BLaER1 treated with 17β-estradiol and CSF1 and Interleukin-3, amounts not matched to agents 10 nM and 100 nM (cell line): ENCODE measurements around the gene PTPN5.

Experiments used
- H3K27ac ChIP-seq, 11 experiments: shearing (Covaris generic); formaldehyde crosslinking; 2 replicates each; pipeline ENCODE4 v1.8.1; 2022
- H3K27me3 ChIP-seq, 11 experiments: shearing (Covaris generic); formaldehyde crosslinking; 2 replicates each; pipeline ENCODE4 v1.8.1; 2022
- H3K36me3 ChIP-seq, 11 experiments: shearing (Covaris generic); formaldehyde crosslinking; 2 replicates each; pipeline ENCODE4 v1.8.1; 2022
- H3K4me1 ChIP-seq, 10 experiments: shearing (Covaris generic); formaldehyde crosslinking; 2 replicates each; pipeline ENCODE4 v1.8.1; 2022
- H3K4me2 ChIP-seq, 11 experiments: shearing (Covaris generic); formaldehyde crosslinking; 2 replicates each; pipeline ENCODE4 v1.8.1; 2022
- H3K4me3 ChIP-seq, 10 experiments: shearing (Covaris generic); formaldehyde crosslinking; 2 replicates each; pipeline ENCODE4 v1.8.1; 2022
- H3K9ac ChIP-seq, 11 experiments: shearing (Covaris generic); formaldehyde crosslinking; 2 replicates each; pipeline ENCODE4 v1.8.1; 2022
- H3K9me3 ChIP-seq, 11 experiments: shearing (Covaris generic); formaldehyde crosslinking; replicated peaks in 1 of 11; 2 replicates each; pipeline ENCODE4 v1.8.1; 2022
- H4K20me1 ChIP-seq, 11 experiments: shearing (Covaris generic); formaldehyde crosslinking; 2 replicates each; pipeline ENCODE4 v1.8.1; 2022
- Cebpa-rat ChIP-seq, 11 experiments: shearing (Covaris generic); IDR thresholded peaks; 2 replicates each; pipeline ENCODE4 v1.8.1; 2022

Gene PTPN5

DNA sequence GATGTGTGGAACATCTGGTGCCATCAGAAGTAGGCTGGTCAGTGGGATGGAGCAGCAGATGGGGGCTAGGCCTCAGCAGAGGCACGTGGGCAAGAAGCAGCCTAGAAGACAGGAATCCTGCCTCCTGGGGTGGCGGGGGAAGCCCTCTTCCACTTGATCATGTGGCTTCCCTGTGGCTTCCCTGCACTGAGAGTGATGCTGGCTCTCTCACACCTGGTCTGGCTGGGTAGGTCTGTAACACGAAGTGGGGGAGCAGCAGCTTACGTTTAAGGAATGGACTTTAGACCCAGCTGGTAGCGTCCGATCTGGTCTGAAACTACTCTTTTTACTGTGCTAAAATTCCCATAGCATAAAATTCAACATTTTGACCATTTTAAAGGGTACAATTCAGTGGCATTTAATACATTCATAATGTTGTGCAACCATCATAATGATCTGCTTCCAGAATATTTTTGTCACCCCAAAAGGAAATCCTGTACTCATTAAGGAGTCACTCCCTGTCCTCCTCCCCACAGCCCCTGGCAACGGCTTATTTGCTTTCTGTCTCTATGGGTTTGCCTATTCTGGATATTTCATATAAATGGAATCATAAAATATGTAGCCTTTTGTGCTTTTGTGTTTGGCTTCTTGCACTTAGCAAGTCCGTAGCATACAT is 21.7 kb downstream of the PTPN5 start:
- Histone ChIP-seq H3K9ac (no peak overlapping the region), H3K9me3 (no peaks in the 10 kb centered on the region), H4K20me1 (peaks cover 0 to 5% (median 0%) of the 10 kb centered on the region in 11 experiments; a peak in 1 of 22 replicates), H3K36me3 (no peaks in the 10 kb centered on the region), H3K4me3 (no peak overlapping the region), H3K27me3 (no peaks in the 10 kb centered on the region), H3K4me1 (peaks cover 0 to 24% (median 8%) of the 10 kb centered on the region in 10 experiments; a peak in 10 of 20 replicates), H3K4me2 (peak overlapping the region in 3 of 11 experiments; percentile 3 to 71 (median 18); a peak in 1 of 22 replicates), H3K27ac (no peak overlapping the region)
- no peak for TF ChIP-seq Cebpa-rat (IDR thresholded peaks at IDR 0.05)

DNA sequence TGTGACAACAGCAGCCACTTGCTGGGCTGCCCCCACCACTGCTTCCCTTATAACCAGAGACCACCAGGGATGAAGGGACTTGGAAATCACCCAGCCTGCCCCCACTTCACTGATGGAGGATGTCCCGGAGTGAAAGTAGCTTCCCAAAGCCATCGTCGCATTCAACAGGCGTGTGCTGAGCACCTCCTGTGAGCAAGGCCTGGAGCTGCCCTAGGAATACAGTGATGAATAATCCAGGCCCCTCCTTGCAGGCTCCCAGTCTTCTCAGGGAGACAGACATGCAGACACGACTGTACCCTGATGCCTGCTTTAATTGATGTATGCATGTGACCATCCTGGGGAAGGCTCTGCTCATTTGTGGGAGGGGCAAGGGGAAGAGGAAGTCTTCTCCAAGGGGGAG is 22.6 kb downstream of the PTPN5 start:
- no peaks in the 10 kb centered on the region for H3K27me3 ChIP-seq
- H3K36me3 ChIP-seq, result no peaks in the 10 kb centered on the region
- H3K9ac ChIP-seq, result no peak overlapping the region
- H3K4me2 ChIP-seq, result peak overlapping the region in 5 of 11 experiments; percentile 28 to 71 (median 47); a peak in 8 of 22 replicates
- TF ChIP-seq Cebpa-rat (IDR thresholded peaks at IDR 0.05), result no peak
- peak overlapping the region in 2 of 11 experiments; percentile 8 to 15; a peak in 3 of 22 replicates for H3K27ac ChIP-seq
- H4K20me1 ChIP-seq, result peaks cover 0 to 5% (median 0%) of the 10 kb centered on the region in 11 experiments; a peak in 1 of 22 replicates
- H3K4me1 ChIP-seq, result peaks cover 0 to 24% (median 9%) of the 10 kb centered on the region in 10 experiments; a peak in 10 of 20 replicates
- H3K9me3 ChIP-seq, result no peaks in the 10 kb centered on the region
- no peak overlapping the region for H3K4me3 ChIP-seq

DNA sequence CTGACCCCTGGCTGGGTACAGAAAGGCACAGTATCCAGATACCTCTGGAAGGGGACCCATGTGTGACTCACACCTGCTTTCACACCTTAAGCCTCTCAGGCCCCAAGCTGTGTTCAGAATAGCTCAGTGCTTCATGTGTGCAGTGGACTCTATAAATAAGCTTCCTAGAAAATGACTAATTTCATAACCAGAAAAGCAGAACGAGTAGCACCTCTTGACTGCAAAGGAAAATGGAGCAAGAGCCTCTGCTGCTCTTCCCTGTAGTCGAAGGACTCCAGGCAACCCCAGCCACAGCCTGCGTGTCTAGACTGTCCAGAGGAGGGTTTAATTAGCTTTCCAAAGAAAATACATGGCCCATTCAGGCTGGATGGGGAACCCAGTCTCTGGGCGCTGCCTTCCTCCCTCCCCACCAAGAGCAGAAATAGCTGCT is 23.1 kb downstream of the PTPN5 start:
- Histone ChIP-seq H3K27ac (peak overlapping the region in 2 of 11 experiments; percentile 8 to 15; a peak in 3 of 22 replicates), H3K4me2 (peak overlapping the region in 5 of 11 experiments; percentile 28 to 71 (median 47); a peak in 9 of 22 replicates), H3K36me3 (no peaks in the 10 kb centered on the region), H4K20me1 (peaks cover 0 to 5% (median 0%) of the 10 kb centered on the region in 11 experiments; a peak in 1 of 22 replicates), H3K4me3 (no peak overlapping the region), H3K9ac (no peak overlapping the region), H3K4me1 (peaks cover 0 to 24% (median 10%) of the 10 kb centered on the region in 10 experiments; a peak in 10 of 20 replicates), H3K9me3 (no peaks in the 10 kb centered on the region), H3K27me3 (no peaks in the 10 kb centered on the region)
- TF ChIP-seq Cebpa-rat (IDR thresholded peaks at IDR 0.05), result no peak

DNA sequence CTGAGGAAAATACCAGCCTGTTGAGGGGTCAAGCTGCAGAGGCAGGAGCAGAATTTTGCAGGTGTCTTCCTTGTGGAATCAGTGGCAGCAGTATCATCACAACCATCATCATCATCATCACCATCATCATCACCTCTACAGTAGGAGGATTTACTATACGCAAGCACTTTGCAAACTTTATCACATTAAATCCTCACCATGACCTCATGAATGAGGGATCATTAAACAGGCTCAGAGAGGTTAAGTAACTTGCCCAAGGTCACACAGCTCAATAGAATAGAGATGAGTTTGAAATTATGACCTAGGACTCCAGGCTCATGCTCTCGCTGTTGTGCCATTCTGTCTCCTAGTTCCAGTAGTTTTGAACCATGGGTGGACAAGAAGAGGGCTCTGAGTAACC is 25.6 kb downstream of the PTPN5 start:
- H3K9me3 ChIP-seq, result no peaks in the 10 kb centered on the region
- H3K4me2 ChIP-seq, result no peak overlapping the region
- no peak overlapping the region for H3K9ac ChIP-seq
- H3K36me3 ChIP-seq, result no peaks in the 10 kb centered on the region
- no peaks in the 10 kb centered on the region; a peak in 1 of 22 replicates for H4K20me1 ChIP-seq
- peaks cover 0 to 24% (median 10%) of the 10 kb centered on the region in 10 experiments; a peak in 10 of 20 replicates for H3K4me1 ChIP-seq
- TF ChIP-seq Cebpa-rat (IDR thresholded peaks at IDR 0.05), result no peak
- H3K27me3 ChIP-seq, result no peaks in the 10 kb centered on the region
- no peak overlapping the region for H3K4me3 ChIP-seq
- H3K27ac ChIP-seq, result no peak overlapping the region

DNA sequence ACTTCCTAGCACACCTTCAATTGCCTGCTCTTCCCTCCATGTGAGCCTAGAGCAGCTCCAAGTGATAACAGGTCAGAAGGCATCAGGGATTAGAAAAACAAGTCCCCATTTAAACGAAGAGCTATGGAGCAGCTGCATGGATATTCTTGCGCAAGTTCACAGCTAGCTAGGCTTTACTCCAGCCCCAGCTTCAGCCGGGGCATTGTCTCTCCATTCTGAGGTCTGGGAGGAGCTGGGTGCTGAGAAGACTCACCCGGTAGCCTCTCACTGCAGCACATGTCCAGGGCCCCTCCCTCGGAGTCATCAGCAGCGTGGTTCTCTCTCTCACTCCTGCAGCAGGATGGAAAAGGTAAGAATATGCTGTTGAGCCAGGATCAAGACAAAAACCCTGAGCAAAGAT is 26.0 kb downstream of the PTPN5 start:
- Histone ChIP-seq H3K9me3 (no peaks in the 10 kb centered on the region), H3K9ac (no peak overlapping the region), H3K4me3 (no peak overlapping the region), H3K4me2 (no peak overlapping the region), H3K27me3 (no peaks in the 10 kb centered on the region), H3K4me1 (peaks cover 0 to 24% (median 10%) of the 10 kb centered on the region in 10 experiments; a peak in 10 of 20 replicates), H3K36me3 (no peaks in the 10 kb centered on the region), H3K27ac (no peak overlapping the region), H4K20me1 (no peaks in the 10 kb centered on the region; a peak in 1 of 22 replicates)
- peak in 4 of 11 experiments; percentile 12 to 60 (median 30); a peak in 4 of 22 replicates for TF ChIP-seq Cebpa-rat (IDR thresholded peaks at IDR 0.05)

DNA sequence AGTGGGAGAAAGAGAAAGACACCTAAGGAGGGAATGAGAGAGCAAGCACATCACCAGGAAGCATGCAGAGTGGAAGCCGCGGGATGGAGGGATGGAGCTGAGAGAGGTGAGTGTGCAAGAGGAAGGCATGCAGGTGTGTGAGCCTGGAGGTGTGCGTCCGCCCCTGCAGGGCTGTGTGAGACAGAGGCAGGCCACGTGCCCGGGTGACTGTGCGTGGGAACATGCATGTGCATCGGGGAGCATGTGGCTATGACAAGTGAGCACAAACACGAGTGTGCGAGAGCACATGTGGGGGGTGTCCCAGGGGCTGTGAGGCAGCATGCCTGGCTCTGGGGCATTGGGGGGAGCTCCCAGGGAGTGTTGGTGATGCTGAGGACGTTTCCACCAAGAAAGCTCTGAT is 29.9 kb downstream of the PTPN5 start:
- H3K27ac ChIP-seq, result no peak overlapping the region
- no peaks in the 10 kb centered on the region for H3K36me3 ChIP-seq
- H3K4me1 ChIP-seq, result peaks cover 0 to 5% (median 0%) of the 10 kb centered on the region in 10 experiments; a peak in 1 of 20 replicates
- H3K9me3 ChIP-seq, result no peaks in the 10 kb centered on the region
- H3K27me3 ChIP-seq, result no peaks in the 10 kb centered on the region
- H4K20me1 ChIP-seq, result no peaks in the 10 kb centered on the region
- H3K4me2 ChIP-seq, result no peak overlapping the region
- TF ChIP-seq Cebpa-rat (IDR thresholded peaks at IDR 0.05), result no peak
- H3K9ac ChIP-seq, result no peak overlapping the region
- H3K4me3 ChIP-seq, result no peak overlapping the region

DNA sequence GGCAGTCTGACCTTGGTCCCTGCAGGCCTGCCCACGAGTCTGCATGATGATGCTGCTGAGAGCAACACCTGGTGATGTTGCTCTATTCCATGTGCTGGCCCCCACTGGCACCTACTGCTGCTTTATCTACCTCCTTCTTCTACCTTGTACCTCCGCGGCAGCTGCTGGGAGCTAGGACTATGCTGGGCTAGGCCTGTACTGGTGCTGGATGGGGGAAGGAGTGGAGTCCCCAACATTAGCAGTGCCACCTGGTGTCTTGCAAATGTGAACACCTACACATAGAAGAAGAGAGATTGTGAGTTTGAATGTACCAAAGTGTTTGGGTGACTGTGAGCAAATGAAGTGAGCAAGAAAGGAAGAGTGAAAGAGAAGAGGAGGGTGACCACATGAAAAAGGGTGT is 30.5 kb downstream of the PTPN5 start:
- Histone ChIP-seq H4K20me1 (no peaks in the 10 kb centered on the region), H3K4me3 (no peak overlapping the region), H3K9ac (no peak overlapping the region), H3K4me1 (peaks cover 0 to 5% (median 0%) of the 10 kb centered on the region in 10 experiments; a peak in 1 of 20 replicates), H3K27ac (no peak overlapping the region), H3K36me3 (no peaks in the 10 kb centered on the region), H3K4me2 (no peak overlapping the region), H3K27me3 (no peaks in the 10 kb centered on the region), H3K9me3 (no peaks in the 10 kb centered on the region)
- TF ChIP-seq Cebpa-rat (IDR thresholded peaks at IDR 0.05), result no peak

DNA sequence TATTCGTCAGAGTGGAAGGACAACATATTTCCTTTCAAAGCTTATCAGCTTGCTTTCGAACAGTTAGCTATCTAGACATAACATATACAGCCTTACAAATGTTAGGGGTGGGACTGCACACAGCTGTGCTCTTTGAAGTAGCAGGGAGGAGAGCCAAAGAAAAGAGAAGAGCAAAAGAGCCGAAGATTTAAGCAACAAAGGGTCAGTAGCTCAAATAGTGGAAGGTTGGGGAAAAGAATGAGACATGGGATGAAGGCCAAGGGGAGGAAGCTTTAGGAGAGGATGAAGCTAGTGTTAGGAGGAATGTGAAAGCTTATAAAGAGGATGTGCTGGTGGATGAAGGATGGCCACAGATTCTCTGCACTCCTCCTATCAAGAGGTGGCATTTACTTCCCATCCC is 33.8 kb downstream of the PTPN5 start:
- no peaks in the 10 kb centered on the region for H4K20me1 ChIP-seq
- H3K9ac ChIP-seq, result no peak overlapping the region
- TF ChIP-seq Cebpa-rat (IDR thresholded peaks at IDR 0.05), result no peak
- no peak overlapping the region for H3K4me3 ChIP-seq
- no peaks in the 10 kb centered on the region for H3K36me3 ChIP-seq
- H3K27ac ChIP-seq, result no peak overlapping the region
- peaks cover 0 to 8% (median 2%) of the 10 kb centered on the region in 10 experiments; a peak in 8 of 20 replicates for H3K4me1 ChIP-seq
- no peaks in the 10 kb centered on the region for H3K27me3 ChIP-seq
- no peaks in the 10 kb centered on the region; a peak in 1 of 22 replicates for H3K9me3 ChIP-seq
- H3K4me2 ChIP-seq, result no peak overlapping the region

DNA sequence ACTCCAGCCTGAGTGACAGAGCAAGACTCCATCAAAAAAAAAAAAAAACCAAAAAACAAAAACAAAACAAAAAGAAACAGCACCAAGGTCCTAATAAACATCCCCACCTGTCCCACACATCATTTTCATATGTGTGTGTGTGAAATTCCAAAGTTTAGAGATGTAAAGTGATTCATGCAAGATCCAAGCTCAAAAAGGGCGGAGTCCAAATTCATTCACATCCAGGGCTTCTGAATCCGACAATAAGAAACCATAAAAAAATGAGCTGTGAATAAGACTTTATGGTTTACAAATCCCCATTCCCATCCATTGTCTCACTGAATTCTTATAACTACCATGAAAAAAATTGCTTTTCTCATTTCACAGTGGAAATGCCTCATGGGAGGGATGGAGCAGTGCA is 34.7 kb downstream of the PTPN5 start:
- no peak for TF ChIP-seq Cebpa-rat (IDR thresholded peaks at IDR 0.05)
- H3K9ac ChIP-seq, result no peak overlapping the region
- H4K20me1 ChIP-seq, result no peaks in the 10 kb centered on the region

More for the DNA sequence above, 34.7 kb downstream of the PTPN5 start:
- H3K9me3 ChIP-seq, result no peaks in the 10 kb centered on the region; a peak in 1 of 22 replicates
- H3K4me1 ChIP-seq, result peaks cover 0 to 8% (median 2%) of the 10 kb centered on the region in 10 experiments; a peak in 8 of 20 replicates
- no peaks in the 10 kb centered on the region for H3K36me3 ChIP-seq
- H3K4me3 ChIP-seq, result no peak overlapping the region
- H3K27ac ChIP-seq, result no peak overlapping the region
- no peaks in the 10 kb centered on the region for H3K27me3 ChIP-seq
- H3K4me2 ChIP-seq, result no peak overlapping the region
